HCT116 (cell line): ENCODE measurements around the gene TBC1D2.

Experiments
- CEBPB ChIP-seq: IDR thresholded peaks from 2 replicates; pipeline ENCODE4 v1.6.1; 2012; ENCODE audit warnings: low read depth
- ELF1 ChIP-seq: IDR thresholded peaks from 2 replicates; pipeline ENCODE4 v1.6.1; 2012; ENCODE audit warnings: low read depth, borderline replicate concordance
- EZH2 ChIP-seq: fragments of 200-600 bp; sonication (generic); IDR thresholded peaks from 2 replicates; pipeline ENCODE4 v1.6.1; 2017; ENCODE audit warnings: antibody characterized with exemption, mixed run types
- EZH2phosphoT487 ChIP-seq: fragments of 200-600 bp; IDR thresholded peaks from 2 replicates; pipeline ENCODE4 v1.6.1; 2018; ENCODE audit warnings: antibody characterized with exemption, borderline replicate concordance
- POLR2A ChIP-seq: IDR thresholded peaks from 2 replicates; pipeline ENCODE4 v1.7.0; 2011; ENCODE audit warnings: borderline replicate concordance; ENCODE audit not compliant: insufficient read depth, insufficient read length; ENCODE audit errors: extremely low read depth
- POLR2AphosphoS5 ChIP-seq: IDR thresholded peaks from 2 replicates; pipeline ENCODE4 v1.6.1; 2011; ENCODE audit warnings: mild to moderate bottlenecking, low read depth, low read length, moderate library complexity
- SIN3A ChIP-seq: IDR thresholded peaks from 2 replicates; pipeline ENCODE4 v1.6.1; 2012; ENCODE audit warnings: low read depth
- SP1 ChIP-seq: IDR thresholded peaks from 2 replicates; pipeline ENCODE4 v1.6.1; 2012; ENCODE audit warnings: low read depth
- YY1 ChIP-seq: IDR thresholded peaks from 2 replicates; pipeline ENCODE4 v1.6.1; 2011; ENCODE audit warnings: low read length, low read depth, moderate library complexity, mild to moderate bottlenecking; ENCODE audit not compliant: insufficient replicate concordance; ENCODE audit errors: extremely low read depth
- ZFX ChIP-seq: fragments of 450-650 bp; IDR thresholded peaks from 2 replicates; pipeline ENCODE4 v1.6.1; 2017
- ZNF274 ChIP-seq: fragments of 200-500 bp; sonication (Bioruptor generic); IDR thresholded peaks from 2 replicates; pipeline ENCODE4 v1.6.1; 2014; ENCODE audit warnings: mild to moderate bottlenecking, low read depth, low read length, inconsistent platforms
- TF ChIP-seq, protein P1 (sequence below), 3 experiments: fragments of 200-600 bp in 1 of 3; sonication (generic) in 1 of 3; IDR thresholded peaks in 2 of 3; conservative IDR thresholded peaks in 1 of 3; 2 replicates each; pipeline ENCODE4 v1.5.1; 2012 to 2017; ENCODE audit warnings: low read depth in 2 of 3, low read length in 2 of 3, antibody characterized with exemption in 1 of 3, borderline replicate concordance in 1 of 3, control low read depth in 1 of 3, mild to moderate bottlenecking in 1 of 3, mixed read lengths in 1 of 3, mixed run types in 1 of 3, moderate library complexity in 1 of 3; ENCODE audit not compliant: insufficient read depth in 1 of 3
- TF ChIP-seq, protein P2 (sequence below): IDR thresholded peaks from 2 replicates; pipeline ENCODE4 v1.6.1; 2012
- TF ChIP-seq, protein P3 (sequence below): IDR thresholded peaks from 2 replicates; pipeline ENCODE4 v1.6.1; 2012; ENCODE audit warnings: low read depth

DNA sequence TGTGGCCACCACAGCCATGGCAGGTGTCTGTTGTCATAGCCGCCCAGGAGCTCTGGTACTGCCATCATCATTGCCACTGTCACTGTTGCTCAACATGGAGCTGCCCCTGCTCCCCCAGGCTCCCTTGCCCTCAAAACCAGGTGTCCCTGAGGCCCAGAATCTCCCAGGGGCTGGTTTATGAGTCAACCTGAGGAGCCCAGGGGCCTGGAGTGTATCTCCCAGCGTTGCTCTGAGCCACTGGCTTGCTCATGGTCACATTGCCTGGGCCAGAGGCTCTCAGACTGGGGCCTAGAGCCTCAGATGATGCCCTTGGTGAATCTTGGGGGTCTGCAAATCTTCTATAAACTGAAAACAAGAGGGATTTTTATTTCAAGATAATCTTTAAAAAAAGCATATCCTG lies 24.7 kb upstream of the TBC1D2 start:
- TF ChIP-seq, protein P1, sequence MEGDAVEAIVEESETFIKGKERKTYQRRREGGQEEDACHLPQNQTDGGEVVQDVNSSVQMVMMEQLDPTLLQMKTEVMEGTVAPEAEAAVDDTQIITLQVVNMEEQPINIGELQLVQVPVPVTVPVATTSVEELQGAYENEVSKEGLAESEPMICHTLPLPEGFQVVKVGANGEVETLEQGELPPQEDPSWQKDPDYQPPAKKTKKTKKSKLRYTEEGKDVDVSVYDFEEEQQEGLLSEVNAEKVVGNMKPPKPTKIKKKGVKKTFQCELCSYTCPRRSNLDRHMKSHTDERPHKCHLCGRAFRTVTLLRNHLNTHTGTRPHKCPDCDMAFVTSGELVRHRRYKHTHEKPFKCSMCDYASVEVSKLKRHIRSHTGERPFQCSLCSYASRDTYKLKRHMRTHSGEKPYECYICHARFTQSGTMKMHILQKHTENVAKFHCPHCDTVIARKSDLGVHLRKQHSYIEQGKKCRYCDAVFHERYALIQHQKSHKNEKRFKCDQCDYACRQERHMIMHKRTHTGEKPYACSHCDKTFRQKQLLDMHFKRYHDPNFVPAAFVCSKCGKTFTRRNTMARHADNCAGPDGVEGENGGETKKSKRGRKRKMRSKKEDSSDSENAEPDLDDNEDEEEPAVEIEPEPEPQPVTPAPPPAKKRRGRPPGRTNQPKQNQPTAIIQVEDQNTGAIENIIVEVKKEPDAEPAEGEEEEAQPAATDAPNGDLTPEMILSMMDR (IDR thresholded peaks at IDR 0.05 in 2 of 3, conservative IDR thresholded peaks at IDR 0.05 in 1 of 3; ENCODE audit: borderline replicate concordance in 1 of 3, insufficient read depth in 1 of 3, low read depth in 2 of 3, low read length in 2 of 3), result no peak
- no peak for TF ChIP-seq EZH2phosphoT487
- no peak for TF ChIP-seq POLR2A
- no peak for TF ChIP-seq ZNF274
- TF ChIP-seq ZFX, result no peak
- TF ChIP-seq EZH2, result no peak
- TF ChIP-seq, protein P2, sequence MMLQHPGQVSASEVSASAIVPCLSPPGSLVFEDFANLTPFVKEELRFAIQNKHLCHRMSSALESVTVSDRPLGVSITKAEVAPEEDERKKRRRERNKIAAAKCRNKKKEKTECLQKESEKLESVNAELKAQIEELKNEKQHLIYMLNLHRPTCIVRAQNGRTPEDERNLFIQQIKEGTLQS, result no peak
- no peak for TF ChIP-seq SP1
- no peak for TF ChIP-seq YY1
- TF ChIP-seq, protein P3, sequence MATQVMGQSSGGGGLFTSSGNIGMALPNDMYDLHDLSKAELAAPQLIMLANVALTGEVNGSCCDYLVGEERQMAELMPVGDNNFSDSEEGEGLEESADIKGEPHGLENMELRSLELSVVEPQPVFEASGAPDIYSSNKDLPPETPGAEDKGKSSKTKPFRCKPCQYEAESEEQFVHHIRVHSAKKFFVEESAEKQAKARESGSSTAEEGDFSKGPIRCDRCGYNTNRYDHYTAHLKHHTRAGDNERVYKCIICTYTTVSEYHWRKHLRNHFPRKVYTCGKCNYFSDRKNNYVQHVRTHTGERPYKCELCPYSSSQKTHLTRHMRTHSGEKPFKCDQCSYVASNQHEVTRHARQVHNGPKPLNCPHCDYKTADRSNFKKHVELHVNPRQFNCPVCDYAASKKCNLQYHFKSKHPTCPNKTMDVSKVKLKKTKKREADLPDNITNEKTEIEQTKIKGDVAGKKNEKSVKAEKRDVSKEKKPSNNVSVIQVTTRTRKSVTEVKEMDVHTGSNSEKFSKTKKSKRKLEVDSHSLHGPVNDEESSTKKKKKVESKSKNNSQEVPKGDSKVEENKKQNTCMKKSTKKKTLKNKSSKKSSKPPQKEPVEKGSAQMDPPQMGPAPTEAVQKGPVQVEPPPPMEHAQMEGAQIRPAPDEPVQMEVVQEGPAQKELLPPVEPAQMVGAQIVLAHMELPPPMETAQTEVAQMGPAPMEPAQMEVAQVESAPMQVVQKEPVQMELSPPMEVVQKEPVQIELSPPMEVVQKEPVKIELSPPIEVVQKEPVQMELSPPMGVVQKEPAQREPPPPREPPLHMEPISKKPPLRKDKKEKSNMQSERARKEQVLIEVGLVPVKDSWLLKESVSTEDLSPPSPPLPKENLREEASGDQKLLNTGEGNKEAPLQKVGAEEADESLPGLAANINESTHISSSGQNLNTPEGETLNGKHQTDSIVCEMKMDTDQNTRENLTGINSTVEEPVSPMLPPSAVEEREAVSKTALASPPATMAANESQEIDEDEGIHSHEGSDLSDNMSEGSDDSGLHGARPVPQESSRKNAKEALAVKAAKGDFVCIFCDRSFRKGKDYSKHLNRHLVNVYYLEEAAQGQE, result no peak
- no peak for TF ChIP-seq POLR2AphosphoS5
- TF ChIP-seq ELF1, result no peak
- no peak for TF ChIP-seq SIN3A
- TF ChIP-seq CEBPB, result no peak
